Kidney epithelial cell (primary cell): ENCODE data around the gene NHEJ1. TPM values are rescaled to one million over a fixed set of nuclear protein-coding genes. Genes with fewer than 3 reads are reported as not detected.

Experiments
- DNase-seq: peaks from one replicate; pipeline ENCODE4 v3.0.0-alpha.2; 2010; ENCODE audit warnings: low read depth
- H3K27me3 ChIP-seq: 2 replicates; pipeline ENCODE4 v1.6.0; 2011; ENCODE audit warnings: low read length; ENCODE audit not compliant: control insufficient read depth, insufficient read depth
- H3K36me3 ChIP-seq: 2 replicates; pipeline ENCODE4 v1.5.1; 2011; ENCODE audit warnings: low read length; ENCODE audit not compliant: control insufficient read depth, insufficient read depth
- H3K4me3 ChIP-seq: 2 replicates; pipeline ENCODE4 v1.5.1; 2011; ENCODE audit warnings: low read depth, mild to moderate bottlenecking, control low read depth, low read length
- total RNA-seq: library from RNA; depleted of rRNA; stranded (reverse); fragments of >200 nt; gene quantifications from 2 replicates; pipeline ENCODE4 v1.2.3, GENCODE V29; 2015
- TF ChIP-seq, protein P1 (sequence below): IDR thresholded peaks from 2 replicates; pipeline ENCODE4 v1.5.1; 2011; ENCODE audit warnings: mild to moderate bottlenecking, moderate library complexity, low read length, control low read depth, inconsistent platforms; ENCODE audit not compliant: insufficient read depth, poor library complexity, severe bottlenecking

Gene NHEJ1
- total RNA-seq, 1 donor from 2014 or later, result 16.1 TPM

DNA sequence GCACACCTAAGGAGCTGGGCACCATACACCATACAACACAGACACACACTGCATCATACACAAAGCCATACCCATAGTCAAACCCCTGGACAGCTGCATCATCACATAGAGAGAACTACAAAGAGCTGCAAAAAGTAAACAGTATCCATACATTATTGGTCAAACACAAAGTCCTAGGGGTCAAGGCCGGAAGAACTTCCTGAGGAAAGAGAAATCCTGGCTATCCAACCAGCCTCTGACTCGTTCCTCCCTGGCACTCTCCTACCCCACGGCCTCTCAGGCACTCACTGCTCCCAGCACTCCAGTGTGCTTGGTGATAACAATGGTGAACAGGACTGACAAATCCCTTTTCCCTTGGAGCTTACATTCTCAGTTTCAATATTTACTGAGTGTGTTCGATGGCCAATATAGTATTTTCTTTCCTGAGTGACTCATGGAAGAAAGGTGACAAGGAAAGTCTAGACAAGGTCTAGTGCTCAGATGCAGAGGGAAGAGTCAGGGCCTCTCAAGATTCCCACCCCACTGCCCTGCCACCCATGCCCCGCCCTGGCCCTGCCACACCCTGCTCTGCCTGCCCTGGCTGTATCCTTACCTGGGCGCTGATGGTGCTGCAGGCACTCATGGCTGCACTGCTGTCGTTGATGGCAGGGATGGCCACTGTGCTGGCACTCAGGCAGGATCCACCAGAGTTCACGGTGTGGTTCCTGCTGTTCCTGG is 122.7 kb downstream of the NHEJ1 start:
- peaks cover 38% of the 10 kb centered on the region for H3K27me3 ChIP-seq
- TF ChIP-seq, protein P1, sequence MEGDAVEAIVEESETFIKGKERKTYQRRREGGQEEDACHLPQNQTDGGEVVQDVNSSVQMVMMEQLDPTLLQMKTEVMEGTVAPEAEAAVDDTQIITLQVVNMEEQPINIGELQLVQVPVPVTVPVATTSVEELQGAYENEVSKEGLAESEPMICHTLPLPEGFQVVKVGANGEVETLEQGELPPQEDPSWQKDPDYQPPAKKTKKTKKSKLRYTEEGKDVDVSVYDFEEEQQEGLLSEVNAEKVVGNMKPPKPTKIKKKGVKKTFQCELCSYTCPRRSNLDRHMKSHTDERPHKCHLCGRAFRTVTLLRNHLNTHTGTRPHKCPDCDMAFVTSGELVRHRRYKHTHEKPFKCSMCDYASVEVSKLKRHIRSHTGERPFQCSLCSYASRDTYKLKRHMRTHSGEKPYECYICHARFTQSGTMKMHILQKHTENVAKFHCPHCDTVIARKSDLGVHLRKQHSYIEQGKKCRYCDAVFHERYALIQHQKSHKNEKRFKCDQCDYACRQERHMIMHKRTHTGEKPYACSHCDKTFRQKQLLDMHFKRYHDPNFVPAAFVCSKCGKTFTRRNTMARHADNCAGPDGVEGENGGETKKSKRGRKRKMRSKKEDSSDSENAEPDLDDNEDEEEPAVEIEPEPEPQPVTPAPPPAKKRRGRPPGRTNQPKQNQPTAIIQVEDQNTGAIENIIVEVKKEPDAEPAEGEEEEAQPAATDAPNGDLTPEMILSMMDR, result no peak

DNA sequence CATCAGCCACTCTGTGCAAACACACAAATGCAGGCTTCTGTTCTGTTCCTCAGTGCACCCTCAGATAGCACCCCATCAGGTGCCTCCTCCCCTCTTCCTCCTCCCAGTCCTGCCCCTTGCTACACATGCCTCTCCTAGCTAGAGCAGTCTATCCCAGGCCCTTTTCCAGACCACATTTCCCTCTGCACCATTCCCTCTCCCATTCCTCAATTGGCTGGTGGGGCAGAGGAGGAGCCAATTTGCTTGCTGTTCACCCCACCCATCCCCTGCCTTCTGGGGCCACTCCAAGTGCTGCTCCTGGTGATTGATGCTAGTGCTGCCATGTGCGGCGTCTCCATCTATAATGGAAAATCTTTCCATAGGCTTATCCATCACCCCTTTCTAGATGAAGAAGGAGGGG is 124.7 kb downstream of the NHEJ1 start:
- Histone ChIP-seq H3K36me3 (no peaks in the 10 kb centered on the region), H3K4me3 (no peak overlapping the region), H3K27me3 (peaks cover 34% of the 10 kb centered on the region)
- no peak for DNase-seq
- TF ChIP-seq, protein P1, result no peak

More for the DNA sequence above, 122.7 kb downstream of the NHEJ1 start:
- DNase-seq, result no peak
- Histone ChIP-seq H3K36me3 (no peaks in the 10 kb centered on the region), H3K4me3 (no peak overlapping the region)

DNA sequence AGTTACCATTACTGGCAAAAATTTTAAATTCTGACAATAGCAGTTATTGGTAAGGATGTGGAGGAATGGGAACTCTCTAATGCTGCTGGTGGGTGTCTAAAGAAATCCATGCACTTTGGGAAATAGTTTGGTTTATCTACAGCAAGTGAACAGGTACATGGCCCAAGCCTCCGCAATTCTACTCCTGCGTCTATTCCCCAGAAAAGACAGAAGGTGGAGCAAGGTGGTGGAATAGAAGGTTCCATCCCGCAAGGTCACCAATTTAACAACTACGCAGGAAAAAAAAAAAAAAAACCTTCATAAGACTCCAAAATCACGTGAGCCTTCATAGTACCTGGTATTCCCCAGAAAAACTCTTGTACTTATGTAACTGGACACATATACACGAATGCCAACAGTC is 125.8 kb downstream of the NHEJ1 start:
- peaks cover 27% of the 10 kb centered on the region for H3K27me3 ChIP-seq
- H3K36me3 ChIP-seq, result no peaks in the 10 kb centered on the region
- TF ChIP-seq, protein P1, result no peak
- no peak overlapping the region for H3K4me3 ChIP-seq
- DNase-seq, result no peak

DNA sequence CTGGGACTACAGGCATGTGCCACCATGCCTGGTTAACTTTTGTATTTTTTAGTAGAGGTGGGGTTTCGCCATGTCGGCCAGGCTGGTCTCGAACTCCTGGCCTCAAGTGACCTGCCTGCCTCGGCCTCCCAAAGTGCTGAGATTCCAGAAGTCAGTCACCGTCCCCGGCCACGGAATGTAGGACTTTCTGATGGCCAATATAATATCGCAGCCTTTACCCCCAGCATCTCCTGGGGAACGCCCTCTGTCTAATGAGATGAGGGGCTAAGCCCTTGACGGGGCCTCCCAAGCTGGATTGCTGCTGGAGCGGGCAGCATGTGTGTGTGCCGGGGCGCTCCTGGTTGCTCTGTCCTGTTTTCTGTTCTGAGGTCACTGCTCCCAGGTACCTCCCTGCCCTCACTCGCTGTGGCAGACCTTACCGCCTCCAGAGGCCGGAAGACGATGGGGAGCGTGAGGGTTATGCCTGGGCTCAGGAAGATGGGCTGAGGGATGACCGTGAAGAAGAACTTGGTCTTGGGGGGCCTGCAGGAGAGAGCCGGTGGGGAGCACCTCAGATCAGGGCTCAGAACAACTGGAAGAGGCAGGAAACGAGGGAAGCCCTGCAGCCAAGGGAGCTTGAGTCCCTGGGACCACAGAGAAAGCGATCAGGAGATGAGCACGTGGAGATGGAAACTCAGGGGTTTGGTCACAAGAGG is 128.4 kb downstream of the NHEJ1 start:
- H3K4me3 ChIP-seq, result no peak overlapping the region
- peaks cover 29% of the 10 kb centered on the region for H3K27me3 ChIP-seq
- TF ChIP-seq, protein P1, result no peak
- no peak for DNase-seq
- no peaks in the 10 kb centered on the region for H3K36me3 ChIP-seq

DNA sequence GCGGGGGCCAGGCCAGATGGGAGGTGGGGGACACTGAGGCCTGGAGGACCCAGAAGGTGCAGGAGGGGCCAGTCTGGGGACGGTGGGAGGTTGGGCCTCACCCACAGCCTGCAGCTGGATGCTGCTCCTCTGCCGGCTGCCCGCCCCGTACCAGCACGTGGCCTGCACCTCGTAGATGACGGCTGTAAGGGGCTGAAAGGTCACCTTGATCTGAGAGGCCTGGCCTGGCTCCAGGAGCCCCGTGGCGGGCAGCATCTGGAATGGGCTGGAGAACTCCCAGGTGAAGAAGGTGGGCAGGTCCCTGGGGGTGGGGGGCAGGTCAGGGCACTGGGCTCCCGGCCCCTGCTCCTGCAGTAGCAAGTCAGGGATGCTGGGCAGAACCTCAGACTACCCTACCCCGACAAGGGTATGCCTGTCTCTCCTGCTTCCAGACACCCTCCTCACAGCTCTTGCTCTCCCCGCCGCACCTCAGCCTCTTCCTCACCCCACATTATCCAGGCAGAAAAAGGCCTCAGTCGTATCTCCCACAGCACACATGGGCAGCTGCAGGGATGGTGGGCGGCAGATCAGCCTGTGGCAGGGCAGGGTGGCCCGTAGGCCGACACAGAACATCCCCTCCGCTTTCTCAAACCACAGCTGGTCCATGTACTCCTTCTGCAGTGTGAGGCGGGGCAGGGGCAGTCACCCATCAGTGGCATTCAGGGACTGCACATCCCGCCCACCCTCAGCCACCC is 129.4 kb downstream of the NHEJ1 start:
- peaks cover 29% of the 10 kb centered on the region for H3K27me3 ChIP-seq
- H3K4me3 ChIP-seq, result no peak overlapping the region
- TF ChIP-seq, protein P1, result no peak
- DNase-seq, result no peak
- H3K36me3 ChIP-seq, result no peaks in the 10 kb centered on the region
